Suppressor macrophage treated with lipopolysaccharide for 1 hour (primary cell): ENCODE results near the gene GPHN.
"Not testable (repeated sequence)": the region's sequence is repeated elsewhere in the genome, so short reads cannot be mapped to it uniquely, and the experiment has no call there.

Source experiments
- DNase-seq, 3 donors: peaks; one replicate each; pipeline ENCODE4 v3.0.0-alpha.2; 2020 to 2022

The GPHN gene

DNA sequence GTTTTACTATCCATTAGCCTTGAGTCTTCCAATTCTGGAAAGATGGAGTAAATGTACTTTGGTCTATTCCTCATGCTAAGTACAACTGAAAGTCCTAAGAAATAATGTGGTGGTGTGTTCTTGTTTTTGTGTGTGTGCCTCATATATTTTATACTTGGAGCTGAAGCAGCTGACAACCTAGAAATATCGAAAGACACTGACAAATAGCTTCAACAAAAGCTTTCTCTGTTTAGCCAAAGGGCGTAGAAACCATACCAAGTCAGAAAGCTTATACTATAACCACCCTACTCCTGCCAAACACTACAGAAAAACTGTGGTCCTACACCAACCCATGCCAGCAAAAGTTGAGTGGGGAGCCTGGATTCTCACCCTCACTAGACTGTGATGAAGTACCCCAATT, 188.4 kb downstream of the GPHN start:
- DNase-seq = no peak

DNA sequence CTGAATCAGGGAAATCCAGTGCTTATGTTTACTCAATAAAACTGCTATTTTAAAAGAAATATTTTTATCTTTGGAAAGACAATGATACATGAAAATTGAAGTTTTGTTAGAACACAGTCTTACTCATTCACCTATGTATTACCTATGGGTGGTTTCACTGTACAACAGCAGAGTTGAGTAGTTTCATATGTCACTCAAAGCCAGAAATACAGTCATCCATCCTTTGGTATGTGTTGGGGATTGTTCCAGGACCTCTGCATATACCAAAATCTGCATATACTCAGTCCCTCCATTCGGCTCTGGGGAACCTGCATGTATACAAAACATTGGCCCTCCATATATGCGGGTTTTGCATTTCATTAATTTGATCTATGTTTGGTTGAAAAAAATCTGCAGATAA, 190.6 kb downstream of the GPHN start:
- no peak for DNase-seq

DNA sequence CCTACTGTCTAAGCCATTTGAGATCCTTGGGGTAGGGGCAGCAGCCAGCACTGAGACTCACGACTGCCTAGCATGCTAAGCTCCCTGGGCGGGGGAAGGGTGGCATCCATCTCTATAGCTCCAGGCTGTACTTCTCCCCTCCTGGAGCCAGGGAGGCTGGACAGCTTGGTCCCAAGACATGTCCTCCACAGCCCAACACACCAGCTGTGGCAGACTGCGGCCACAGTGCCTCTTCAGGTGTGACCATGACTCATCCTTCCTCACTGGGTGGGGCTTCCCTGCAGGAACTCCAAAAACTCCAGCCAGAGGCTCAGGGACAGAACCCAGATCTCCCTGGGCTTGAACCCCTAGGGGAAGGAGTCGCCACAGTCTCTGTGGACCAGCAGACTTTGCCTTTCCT, 193.9 kb downstream of the GPHN start:
- no peak for DNase-seq

DNA sequence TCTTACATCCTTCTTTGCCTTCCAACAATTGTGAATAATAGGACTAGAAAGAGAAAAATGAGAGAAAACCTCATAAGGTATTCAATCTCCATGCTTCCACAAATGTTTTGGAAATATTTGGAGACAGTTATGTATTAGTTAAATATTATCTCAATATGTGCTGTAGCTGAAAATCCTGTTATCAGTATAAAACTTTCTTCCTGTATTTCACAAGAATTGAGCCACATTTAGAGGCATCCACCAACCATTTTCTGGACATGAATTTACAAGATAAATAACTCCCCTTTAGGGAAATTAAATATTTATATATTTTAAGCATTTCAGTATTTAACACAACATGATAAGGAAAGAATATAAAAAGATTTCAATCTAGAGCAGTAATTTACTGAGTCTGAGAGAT, 200.3 kb downstream of the GPHN start:
- no peak for DNase-seq

DNA sequence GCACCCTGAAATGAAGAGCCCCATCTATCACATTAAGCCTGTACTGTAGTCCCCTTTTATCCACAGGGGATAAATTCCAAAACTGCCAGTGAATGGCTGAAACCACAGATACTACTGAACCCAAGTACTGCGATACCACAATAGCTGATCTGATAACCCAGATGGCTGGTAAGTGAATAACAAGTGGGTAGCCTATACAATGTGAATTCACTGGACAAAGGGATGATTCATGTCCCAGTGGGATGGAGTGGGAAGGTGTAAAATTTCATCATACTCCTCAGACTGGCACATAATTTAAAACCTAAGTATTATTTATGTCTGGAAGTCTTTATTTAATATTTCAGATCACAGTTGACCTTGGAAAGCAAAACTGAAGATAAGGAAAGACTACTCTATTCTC, 201.3 kb downstream of the GPHN start:
- peak in 1 of 3 donors; percentile 3 for DNase-seq

DNA sequence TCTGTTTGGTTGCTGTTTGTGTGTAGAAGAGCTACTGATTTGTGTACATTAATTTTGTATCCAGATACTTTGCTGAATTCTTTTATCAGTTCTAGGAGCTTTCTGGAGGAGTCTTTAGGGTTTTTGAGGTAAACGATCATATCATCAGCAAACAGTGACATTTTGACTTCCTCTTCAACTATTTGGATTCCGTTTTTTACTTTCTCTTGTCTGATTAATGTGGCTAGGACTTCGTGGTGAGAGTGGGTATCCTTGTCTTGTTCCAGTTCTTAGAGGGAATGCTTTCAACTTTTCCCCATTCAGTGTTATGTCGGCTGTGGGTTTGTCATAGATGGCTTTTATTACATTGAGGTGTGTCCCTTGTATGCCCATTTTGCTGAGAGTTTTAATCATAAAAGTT, 206.3 kb downstream of the GPHN start:
- DNase-seq = not testable (repeated sequence)

DNA sequence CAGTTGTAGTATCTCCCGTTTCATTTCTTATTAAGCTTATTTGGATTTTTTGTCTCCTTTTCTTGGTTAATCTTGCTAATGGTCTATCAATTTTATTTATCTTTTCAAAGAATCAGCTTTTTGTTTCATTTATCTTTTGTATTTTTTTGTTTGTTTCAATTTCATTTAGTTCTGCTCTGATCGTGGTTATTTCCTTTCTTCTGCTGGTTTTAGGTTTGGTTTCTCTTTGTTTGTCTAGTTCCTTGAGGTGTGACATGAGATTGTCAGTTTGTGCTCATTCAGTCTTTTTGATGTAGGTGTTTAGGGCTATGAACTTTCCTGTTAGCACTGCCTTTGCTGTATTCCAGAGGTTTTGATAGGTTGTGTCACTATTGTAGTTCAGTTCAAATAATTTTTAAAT, 207.4 kb downstream of the GPHN start:
- DNase-seq = not testable (repeated sequence)

DNA sequence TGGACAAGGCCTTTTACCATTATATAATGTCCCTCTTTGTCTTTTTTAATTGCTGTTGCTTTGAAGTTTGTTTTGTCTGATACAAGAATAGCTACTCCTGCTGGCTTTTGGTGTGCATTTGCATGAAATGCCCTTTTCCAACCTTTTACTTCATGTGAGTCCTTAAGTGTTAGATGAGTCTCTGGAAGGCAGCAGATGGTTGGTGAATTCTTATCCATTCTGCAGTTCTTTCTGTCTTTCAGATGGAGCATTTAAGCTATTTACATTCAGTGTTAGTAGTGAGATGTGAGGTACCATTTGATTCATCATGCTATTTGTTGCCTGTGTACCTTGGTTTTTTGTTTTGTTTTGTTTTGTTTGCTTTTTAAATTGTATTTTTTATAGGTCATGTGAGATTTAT, 208.3 kb downstream of the GPHN start:
- no peak for DNase-seq

DNA sequence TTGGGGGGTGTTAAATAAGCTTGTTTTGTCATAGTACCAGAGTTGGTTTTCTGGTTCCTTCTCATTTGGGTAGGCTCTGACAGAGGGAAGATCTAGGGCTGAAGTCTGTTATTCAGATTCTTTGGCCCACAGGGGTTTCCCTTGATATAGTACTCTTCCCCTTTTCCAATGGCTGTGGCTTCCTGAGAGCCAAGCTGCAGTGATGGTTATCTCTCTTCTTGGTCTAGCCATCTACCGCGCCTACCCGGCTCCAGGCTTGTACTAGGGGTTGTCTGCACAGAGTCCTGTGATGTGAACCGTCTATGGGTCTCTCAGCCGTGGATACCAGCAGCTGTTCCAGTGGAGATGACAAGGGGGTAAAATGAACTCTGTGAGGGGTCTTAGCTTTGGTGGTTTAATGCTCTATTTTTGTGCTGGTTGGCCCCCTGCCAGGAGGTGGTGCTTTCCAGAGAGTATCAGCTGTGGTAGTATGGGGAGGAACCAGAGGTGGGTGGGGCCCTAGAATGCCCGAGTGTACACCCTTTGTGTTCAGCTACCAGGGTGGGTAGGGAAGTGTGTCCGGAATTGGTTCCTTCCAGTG, 209.7 kb downstream of the GPHN start:
- DNase-seq = no peak

DNA sequence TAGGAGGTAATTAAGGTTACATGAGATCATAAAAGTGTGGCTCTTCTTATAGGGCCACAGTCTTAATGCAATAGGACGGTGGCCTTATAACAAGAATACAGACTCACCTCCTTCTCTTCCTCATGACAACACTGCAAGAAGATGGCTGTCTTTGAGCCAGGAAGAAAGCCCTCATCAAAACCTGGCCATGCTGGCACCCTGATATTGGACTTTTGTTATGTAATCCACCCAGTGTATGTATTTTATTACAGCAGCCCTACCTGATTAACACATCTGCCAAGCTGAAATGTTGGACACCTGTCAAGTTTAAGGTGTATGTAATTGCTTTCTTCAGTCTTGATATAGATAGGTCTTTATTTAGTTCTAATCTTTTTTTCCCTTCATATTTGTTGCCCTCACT, 217.0 kb downstream of the GPHN start:
- no peak for DNase-seq

DNA sequence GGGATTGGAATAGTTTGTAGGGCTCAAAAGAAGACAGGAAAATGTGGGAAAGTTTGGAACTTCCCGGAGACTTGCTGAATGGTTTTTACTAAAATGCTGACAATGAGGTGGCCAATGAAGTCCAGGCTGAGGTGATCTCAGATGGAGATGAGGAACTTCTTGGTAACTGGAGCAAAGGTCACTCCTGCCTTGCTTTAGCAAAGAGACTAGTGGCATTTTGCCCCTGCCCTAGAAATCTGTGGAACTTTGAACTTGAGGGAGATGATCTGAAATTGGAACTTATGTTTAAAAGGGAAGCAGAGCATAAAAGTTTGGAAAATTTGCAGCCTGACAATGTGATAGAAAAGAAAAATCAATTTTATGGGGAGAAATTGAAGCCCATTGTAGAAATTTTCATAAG, 223.4 kb downstream of the GPHN start:
- DNase-seq = not testable (repeated sequence)

DNA sequence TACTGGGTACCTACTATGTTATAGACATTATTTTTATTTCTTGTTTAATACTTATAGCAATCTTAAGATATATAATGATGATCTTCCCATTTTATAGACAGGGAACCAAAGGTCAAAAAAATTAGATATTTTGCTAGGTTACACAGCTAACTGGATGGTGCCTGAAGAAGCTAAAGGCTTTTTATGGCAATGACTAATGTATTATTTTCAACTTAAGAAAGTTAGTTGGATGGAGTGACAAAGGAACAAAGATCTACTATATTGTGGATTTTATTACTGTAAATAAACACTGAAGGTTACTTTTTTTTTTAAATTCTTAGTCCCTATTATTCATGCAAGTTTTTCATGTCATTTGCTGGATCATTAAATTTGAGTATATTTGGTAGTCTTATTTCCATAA, 227.9 kb downstream of the GPHN start:
- DNase-seq = no peak

DNA sequence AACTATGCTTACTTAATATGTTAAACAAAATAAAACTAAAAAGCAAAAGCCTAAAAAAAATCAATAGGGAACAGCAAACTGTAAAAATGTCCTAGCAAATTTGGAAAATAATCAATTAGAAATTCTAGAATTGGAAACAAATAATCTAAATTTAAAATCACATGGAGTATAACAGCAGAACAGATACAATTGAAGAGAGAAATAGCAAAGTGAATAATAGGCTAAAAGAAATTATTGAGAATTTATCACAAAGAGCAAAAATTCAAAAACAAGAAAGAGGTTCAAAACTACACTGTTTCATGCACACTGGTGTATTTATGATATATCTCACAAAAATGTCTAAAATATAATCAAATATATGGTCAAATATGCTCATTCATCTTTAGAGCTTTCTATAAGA, 231.9 kb downstream of the GPHN start:
- DNase-seq = no peak

DNA sequence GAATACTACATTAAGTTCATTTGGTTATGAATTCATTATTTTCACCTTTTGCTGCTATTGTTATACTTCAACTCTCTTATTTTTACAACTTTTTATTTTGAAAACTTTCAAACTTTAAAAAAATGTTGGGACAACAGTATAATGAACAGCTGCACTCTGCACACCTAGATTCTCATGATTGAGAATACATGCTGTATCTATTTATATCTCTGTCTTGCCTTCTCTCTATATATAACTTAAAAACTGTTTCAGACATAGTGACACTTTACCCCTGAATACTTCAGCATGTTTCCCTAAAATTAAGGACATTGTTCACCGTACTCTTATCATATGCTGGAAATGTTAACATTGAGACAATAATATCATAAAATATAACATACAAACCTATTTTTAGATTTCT, 237.1 kb downstream of the GPHN start:
- no peak for DNase-seq

DNA sequence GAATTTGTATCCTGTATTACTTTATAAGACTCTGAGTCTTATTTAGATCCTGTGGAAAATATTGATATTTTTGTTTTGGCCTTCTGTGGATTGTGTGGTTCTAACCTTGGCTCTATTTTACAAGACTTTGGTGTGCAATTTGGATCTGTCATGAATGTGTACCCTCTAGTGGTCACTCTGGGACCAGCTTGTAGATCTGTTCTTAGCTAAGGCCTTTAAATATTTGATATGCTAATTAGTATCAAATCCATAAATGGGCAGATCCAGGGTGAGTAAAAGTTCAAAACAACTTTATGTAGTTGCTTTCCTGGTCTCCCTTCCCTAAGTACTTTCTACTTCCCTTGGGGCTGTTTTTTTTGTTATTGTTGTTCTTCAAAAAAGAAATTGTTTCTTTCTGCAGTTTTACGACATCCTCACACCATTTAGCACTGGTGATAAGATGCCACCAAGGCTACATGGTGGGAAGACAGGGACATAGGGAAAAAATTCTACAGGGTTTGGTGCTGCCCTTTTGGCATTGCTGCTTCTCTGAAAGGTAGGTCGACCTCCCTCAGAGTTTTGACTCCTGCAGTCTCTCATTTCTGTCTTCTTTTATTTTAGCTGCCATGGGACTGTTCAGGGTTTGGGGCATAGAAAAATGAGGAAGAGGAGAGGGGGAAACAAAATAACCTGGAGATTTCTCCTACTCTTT, 238.5 kb downstream of the GPHN start:
- peak in 2 of 3 donors; percentile 4 to 16 for DNase-seq

DNA sequence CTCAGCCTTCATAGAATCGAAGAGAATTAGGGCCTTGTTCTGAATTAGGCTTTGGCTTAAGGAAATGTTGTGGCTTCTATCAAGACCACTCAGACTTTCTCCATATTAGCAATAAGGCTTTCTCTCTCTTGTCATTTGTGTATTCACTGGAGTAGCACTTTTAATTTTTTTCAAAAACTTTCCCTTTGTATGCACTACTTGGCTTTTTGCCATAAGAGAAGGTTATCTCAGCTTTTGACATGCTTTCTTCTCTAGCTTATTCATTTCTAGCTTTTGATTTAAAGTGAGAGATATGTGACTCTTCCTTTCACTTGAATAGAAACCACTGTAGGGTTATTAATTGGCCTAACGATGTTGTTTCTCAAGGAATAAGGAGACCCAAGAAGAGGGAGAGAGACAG, 244.2 kb downstream of the GPHN start:
- DNase-seq = no peak

DNA sequence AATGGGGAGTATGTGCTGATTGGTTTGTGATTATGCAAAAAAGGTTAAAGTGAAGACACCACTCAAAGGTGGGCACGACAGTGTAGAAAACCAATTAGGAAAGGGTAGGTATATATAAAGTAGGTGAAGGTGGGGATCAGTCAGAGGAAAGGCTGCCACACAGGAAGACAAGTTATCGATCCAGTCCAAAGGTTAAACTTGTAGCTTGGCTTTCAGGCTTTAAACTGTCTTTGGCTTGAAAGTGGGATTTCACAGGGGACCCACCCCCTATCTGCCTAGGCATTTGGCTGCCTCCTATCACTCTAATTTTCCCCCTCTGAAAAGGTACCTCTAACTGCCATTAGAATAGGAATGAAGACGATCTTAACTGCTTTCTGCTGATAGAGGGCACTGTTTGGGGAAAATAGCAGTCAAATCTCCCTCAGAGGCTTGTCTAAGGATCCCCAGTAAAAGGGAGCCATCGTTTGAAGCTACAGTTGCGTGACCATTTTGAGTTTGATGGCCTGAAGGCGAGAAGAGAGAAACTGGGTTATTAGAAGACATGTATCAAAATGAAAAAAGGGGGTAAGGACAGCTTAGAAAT, 250.2 kb downstream of the GPHN start:
- DNase-seq = no peak

DNA sequence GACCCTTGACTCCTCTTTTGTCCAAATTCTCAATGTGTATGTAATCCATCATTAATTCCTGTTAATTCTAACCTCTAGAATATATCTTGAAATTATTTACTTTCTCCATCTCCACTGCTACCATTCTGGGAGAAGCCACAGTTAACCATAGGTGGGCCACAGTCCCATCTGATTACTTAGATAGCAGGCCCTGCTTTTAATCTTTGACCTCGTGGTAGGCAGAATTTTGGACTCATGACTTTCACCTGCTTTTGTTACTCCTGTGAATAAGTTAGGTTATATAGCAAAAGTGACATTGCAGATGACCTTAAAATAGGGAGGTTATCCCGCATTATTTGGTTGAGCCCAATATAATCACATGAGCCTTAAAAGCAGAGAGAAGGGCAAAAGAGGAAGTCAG, 264.2 kb downstream of the GPHN start:
- DNase-seq = no peak

DNA sequence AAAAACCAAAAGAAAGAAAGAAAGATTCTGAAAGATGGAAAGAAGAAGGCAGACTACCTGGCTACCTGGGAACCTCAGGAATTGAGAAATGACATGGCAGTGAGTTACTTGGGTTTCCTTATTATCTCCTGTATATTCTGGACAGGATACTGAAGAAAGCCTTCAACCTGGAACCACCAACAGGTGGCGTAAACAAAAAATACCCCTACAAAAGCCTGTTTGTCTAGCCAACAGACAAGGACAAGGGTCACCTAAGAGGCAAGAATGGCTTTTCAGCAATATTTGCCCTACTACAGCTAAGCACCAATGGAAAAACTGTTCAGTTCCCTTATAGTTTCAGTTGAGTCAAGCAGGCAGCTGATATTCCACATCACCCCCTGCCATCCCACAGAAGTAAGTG, 274.9 kb downstream of the GPHN start:
- no peak for DNase-seq

DNA sequence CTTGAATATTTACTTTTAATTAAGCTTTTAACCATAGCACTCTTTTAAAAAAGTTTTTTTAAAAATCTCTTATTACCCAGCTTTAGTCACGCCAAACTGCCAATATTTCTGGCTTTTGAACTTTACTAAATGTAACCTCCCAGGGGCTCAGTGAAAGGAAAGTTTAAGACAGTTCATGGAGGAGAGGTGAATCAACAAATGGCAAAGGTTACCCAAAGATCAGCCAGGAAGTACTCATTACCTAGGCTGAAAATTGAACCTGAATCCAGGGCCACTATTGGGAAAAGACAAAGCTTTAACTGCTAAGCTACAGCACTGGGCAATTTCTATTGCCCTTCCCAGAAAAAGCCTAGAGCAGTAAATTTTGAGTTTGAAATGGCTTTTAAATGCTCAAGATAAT, 282.2 kb downstream of the GPHN start:
- no peak for DNase-seq

DNA sequence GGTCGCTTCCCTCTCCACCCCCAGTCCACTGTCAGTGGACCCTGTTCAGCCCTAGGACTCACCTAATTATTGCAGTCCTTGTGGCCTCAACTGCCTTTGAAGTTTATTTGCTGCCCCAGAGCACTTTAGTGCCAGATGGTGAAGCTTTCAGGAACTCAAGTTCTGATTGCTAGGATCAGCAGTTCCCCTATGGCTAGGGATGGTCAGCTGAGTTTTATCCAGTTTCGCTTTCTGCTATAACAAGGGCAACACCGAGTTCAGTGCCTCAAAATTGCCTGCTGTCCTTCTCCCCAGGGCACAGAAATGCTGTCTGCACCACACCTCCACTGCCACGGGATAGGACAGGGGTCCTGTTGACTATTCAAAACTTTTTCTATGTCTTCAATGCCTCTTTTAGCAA, 295.0 kb downstream of the GPHN start:
- DNase-seq = no peak

DNA sequence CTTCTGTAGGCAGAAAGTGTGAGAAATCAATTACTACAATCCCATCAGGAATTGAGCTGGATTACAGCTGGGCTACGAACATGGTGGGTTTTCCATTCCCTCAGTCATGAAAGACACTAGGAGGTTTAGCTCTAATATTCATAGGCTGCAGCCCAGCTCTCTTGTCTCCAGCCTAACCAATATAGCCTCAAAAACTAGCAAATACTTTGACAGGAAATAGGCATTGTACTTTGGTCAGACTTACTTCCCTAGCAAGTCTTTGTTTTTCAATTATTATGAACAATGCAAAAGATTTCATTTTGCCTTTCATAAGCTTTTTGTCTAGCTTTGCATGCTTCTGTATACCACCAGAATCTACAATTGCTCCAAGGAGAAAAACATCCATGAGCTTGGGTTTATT, 296.2 kb downstream of the GPHN start:
- DNase-seq = no peak

DNA sequence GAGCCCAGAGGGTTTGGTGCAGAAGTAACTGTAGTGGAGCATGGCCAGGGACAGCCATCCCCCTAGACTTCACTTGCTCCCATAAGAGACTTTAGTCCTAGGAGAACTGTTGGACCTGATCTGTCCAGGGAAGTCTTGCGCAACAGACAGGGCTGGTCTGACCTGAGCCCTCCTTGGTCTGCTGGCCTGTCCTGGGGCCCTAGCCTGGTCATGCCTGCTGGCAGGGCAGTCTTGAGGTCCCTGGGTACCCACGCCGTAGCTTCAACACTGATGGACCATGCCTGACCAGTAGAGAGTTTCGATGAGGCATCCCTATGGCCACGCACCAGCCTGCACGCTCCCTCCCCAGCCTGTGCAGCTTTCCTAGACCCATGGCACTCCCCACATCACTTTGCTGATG, 305.7 kb downstream of the GPHN start:
- DNase-seq = no peak

DNA sequence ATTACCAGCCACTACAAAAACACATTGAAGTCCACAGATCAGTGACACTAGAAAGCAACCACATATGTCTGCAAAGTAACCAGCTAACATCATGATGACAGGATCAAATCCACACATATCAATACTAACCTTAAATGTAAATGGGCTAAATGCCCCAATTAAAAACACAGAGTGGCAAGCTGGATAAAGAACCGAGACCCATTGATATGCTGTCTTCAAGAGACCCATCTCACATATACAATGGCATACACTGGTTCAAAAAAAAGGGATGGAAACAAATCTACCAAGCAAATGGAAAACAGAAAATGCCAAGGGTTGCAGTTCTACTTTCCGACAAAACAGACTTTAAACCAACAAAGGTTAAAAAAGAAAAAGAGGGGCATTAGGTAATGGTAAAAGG, 307.7 kb downstream of the GPHN start:
- no peak for DNase-seq

DNA sequence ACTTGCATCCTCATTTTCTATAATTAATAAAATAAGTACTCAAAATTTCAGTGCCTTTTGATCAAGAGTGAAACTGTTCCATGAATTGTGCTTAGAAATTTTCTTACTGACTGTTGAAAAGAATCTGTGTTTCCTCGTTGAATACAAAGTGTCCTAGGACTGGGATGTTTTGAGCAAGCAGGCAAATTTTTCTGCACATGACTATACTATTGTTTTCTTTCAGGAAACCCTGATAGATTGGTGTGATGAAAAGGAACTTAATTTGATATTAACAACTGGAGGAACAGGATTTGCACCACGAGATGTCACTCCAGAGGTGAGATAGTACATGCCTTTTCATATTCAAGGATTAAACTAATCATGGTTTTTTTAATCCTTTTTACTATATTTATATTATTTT, 316.3 kb downstream of the GPHN start:
- no peak for DNase-seq
